Inflammatory macrophage treated with lipopolysaccharide for 1 hour (primary cell): ENCODE results near the gene RAPSN.

Experiments used
- DNase-seq, 2 donors: peaks; one replicate each; pipeline ENCODE4 v3.0.0-alpha.2; 2020 to 2022

Gene RAPSN

DNA sequence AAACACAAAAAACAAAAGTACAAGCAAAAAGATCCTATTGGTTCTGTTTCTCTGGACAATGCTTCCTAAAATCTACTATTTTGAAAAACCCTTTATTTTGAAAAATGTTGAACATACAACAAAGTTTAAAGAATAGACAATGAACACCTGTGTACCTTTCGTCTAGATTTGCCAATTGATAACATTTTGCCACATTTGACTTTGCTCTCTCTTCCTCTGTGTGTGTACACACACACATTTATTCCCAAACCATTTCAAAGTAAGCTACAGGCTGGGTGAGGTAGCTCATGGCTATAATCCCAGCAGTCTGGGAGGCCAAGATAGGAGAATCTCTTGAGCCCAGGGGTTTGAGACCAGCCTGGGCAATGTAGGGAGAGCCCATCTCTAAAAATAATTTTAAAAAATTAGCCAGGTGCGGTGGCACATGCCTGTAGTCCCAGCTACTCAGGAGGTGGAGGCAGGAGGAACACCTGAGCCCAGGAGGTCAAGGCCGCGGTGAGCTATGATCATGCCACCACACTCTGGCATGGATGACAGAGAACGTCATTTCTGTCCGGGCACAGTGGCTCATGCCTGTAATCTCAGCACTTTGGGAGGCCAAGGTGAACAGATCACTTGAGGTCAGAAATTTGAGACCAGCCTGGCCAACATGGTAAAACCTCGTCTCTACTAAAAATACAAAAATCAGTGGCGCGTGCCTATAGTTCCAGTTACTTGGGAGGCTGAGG is 17.4 kb downstream of the RAPSN start:
- DNase-seq: no peak

DNA sequence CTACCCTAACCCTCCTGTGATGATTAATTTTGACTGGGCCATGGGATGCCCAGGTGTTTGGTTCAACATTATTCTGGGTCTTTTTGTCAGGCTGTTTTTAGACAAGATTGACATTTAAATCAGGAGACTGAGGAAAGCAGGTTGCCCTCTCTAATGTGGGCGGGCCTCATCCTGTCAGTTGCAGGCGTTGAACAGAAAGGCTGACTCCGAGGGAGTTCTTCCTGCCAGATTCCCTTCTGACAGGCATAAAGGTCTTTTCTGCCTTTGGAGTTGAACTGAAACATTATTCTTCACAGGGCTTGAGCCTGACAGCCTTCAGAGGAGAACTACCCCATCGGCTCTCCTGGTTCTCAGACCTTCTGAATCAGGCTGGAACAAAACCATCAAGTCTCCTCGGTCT is 18.4 kb downstream of the RAPSN start:
- DNase-seq: no peak

DNA sequence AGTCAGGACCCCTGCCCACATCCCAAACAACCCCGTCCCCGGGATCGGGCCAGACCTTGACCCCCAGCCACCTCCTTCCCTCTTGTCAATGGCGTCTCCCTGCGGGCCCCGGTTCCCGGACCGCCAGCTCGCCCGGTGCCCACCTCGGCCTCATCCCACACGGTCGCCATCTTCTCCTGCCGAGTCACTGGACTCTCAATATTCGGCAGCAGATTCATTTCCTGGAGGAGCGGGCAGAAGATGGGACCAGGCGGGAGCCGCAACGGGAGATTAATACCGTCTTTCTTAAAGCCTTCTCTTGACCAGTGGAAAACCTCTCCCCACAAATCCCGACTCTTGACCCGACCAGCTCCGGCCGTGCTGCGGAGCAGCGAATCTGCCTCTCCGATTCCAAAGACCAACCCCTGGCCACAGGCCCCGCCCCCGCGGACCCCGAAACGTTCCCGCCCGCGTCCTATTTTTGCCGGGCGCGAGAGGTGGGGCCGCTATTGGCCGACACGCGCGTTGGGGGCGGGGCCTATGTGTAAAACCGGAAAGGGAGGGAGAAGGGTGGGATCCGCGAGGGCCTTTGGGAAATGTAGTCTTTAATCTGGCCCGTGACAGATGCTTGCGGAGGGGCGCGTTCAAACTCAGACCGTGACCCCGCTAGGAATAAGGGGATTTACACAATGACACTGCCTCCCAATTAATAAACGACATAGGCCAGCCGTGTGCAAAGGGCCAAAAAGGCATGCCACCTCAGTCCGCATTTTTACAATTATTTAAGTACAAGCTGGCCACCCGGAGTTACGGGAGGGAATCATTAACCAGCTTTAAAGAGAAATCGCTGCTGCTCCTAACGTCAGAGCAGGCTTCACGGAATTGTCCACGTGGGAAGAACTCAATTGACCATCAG is 22.6 kb downstream of the RAPSN start, which contains the start of gene PSMC3:
PSMC3 (minus strand) TSS at position 378 of the 895 bp plus-strand sequence; CDS start at position 218, 160 bp downstream.
- peak; percentile 95 to 99 for DNase-seq

DNA sequence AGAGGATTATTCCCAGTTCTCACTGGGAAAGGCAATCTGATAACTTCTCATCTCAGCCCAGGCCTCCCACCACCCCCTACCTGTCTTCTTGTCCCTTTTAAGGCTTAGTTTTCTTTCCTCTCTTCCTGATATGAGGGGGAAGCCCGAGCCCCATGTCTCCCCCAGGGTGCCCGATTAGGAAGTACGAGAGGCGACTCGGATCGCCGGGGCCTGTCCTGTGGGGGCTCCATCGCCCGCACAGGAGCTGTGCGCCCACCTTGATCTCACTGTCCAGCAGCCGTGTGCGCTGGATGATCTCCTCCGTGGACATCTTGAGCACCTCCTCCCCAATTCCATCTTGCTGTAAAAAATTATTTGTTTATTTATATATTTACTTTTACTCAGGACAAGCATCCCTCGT is 23.3 kb downstream of the RAPSN start:
- no peak for DNase-seq

DNA sequence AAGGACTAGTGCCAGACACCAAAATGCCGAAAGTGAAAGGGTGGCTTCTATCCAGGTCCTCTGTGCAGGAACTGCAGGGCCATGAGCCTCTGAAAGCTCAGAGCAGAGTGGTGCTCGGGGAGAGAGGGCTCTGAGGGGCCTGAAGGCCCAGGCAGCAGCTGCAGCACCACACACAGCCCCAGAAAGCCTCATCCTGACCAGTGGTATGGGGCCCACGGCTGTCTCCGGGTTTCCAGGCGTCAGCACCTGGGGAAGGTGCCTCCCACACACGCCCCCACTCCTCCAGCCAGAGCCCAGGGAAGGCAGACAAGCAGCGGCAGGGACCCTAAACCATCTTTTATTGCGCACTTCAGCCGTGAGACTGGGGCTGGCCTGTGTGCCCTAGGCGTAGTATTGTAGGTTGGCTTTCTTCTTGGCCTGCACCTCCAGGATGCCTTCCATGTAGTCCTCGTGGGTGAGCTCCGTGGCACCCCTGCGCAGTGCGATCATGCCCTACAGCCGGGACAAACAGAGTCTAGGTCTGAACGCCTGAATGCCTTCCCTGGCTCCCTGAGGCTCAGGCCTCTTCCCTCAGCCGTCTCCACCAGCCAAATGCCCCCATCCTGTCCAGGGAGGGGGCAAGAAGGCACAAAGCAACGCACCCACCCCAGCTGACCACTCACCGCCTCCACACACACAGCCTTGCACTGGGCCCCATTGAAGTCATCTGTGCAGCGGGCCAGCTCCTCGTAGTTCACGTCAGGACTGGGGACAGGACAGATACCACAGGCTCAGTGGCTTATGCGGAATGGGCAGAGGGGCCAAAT is 30.3 kb downstream of the RAPSN start:
- no peak for DNase-seq

DNA sequence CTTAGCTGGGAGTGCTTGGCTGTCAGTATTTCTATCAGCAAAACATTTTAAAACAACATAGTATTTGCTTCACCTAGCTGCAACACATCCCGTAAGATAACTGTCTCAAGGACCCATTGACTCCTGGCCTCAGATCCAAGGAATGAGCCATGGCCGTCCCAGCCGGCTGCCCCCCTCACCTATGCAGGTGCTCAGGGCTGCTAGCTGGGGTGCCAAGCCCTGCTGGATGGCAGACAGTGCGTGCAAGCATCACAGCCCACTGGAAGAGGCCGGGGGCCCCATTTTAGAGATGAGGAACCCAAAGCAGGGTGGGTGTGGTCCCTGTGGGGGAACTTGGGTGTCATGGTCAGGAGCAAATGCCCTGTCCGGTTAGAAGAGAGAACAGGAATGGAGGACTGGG is 31.2 kb downstream of the RAPSN start:
- DNase-seq: no peak

DNA sequence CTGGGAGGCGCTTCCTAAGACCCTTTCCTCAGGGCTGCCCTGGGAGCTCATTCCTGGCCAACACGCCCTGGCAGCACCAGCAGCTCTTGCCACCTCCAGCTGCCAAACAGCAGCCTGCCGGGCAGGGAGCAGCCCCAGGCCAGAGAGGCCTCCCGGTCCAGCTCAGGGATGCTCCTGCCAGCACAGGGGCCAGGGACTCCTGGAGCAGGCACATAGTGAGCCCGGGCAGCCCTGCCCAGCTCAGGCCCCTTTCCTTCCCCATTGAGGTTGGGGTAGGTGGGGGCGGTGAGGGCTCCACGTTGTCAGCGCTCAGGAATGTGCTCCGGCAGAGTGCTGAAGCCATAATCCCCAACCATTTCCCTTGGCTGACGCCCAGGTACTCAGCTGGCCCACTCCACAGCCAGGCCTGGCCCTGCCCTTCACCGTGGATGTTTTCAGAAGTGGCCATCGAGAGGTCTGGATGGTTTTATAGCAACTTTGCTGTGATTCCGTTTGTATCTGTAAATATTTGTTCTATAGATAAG is 32.9 kb downstream of the RAPSN start:
- DNase-seq: no peak

DNA sequence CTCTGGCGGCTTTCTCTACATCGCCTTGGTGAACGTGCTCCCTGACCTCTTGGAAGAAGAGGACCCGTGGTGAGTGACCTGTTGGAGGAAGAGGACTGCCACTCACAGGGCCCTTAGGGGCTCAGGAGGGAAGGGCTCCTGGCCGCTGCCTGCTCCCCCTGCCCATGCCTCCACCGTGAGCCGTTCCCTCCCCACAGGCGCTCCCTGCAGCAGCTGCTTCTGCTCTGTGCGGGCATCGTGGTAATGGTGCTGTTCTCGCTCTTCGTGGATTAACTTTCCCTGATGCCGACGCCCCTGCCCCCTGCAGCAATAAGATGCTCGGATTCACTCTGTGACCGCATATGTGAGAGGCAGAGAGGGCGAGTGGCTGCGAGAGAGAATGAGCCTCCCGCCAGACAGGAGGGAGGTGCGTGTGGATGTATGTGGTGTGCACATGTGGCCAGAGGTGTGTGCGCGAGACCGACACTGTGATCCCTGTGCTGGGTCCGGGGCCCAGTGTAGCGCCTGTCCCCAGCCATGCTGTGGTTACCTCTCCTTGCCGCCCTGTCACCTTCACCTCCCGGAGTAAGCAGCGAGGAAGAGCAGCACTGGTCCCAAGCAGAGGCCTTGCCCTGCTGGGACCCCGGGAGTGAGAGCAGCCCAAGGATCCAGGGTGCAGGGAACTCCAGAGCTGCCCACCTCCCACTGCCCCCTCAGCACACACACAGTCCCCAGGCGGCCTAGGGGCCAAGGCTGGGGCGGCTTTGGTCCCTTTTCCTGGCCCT is 33.7 kb downstream of the RAPSN start:
- DNase-seq: no peak

DNA sequence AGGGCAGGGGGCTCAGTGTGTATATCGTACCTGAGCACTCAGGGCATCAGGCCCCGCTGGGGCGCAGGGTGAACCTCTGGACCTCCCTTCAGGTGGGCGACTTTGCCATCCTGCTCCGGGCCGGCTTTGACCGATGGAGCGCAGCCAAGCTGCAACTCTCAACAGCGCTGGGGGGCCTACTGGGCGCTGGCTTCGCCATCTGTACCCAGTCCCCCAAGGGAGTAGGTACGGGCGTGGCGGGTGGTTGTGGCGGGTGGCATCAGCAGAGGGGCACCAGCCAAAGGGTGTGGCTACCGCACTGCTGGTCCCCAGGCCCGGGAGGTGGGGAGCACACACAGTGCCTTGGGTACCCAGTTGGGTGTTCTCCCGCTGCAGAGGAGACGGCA is 34.3 kb downstream of the RAPSN start:
- no peak for DNase-seq

DNA sequence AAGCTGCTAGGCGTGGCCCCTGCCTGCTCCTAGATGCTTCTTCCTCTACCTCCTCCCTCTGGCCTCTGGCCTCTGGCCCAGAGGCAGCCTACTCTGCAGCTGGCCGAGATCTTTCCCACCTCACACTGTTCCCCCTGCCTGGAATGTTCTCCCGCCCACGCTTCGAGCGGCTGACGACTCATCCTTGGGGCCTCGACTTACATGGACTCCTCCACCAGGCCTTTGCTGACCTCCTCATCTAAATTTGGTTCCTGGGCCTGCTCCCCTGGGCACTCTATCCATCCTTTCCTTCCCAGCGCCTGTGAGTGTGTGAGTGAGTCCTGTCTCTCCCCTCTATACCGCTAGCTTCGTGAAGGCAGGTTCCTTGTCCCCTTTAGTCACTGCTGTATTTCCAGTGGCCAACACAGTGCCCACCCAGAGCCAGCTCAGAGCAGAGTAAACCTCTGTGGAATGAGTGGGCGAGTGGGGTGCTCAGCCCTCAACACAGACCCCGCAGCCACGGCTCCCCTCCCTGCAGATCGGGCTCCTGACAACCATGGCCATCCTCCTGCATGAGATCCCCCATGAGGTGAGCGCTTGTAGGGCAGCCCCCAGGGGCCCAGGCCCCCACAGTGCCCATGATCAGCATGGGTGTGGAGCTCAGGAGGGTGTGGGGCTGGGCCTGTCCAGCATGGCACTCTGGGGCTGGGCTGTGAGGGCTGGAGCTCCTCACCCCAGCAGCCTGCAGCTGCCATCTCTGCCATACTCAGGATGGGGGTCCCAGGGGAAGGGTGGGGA is 34.8 kb downstream of the RAPSN start:
- DNase-seq: no peak

DNA sequence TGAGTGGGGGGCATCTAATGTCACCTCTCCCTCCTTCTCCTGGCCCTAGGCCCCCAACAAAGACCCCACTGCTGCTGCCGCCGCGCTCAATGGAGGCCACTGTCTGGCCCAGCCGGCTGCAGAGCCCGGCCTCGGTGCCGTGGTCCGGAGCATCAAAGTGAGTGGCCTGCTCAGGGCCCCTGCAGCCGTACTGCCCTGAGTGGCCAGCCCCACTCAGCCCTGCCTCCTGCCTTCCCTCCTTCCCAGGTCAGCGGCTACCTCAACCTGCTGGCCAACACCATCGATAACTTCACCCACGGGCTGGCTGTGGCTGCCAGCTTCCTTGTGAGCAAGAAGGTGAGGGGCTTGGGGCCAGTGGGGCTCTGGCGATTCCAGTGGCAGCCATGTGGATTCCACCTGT is 35.6 kb downstream of the RAPSN start:
- DNase-seq: no peak

DNA sequence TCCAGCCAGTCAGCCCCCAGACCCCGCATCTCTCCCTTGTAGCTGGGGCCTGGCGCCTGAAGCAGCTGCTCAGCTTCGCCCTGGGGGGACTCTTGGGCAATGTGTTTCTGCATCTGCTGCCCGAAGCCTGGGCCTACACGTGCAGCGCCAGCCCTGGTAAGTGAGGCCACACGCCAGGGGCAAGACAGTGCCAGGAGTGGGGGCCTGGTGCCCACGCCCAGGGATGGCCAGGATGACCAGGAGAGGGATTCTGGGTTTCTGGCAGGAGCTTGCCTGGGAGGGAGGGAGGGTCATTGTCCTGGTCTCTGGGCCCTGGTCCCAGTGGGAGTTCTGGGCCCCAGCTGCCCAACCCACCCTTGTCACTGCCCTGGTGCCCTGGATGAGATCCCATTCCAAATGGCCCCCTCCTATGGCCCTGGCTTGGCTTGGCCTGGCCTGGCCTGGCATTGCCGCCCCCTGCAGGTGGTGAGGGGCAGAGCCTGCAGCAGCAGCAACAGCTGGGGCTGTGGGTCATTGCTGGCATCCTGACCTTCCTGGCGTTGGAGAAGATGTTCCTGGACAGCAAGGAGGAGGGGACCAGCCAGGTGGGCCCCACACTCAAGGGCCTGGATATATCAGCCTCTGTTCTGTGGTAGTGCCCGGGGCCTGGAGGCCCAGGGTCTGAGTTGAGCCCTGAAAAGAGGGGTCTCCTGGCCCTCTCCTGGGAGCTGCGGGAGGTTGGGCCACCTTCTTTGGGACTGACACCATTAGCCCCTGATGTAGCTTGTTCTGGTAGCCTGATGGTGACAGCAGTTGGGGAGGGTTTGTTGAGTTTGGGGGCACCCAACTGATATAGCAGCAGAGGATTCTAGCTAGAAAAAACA is 36.8 kb downstream of the RAPSN start:
- peak; percentile 32 to 74 for DNase-seq

DNA sequence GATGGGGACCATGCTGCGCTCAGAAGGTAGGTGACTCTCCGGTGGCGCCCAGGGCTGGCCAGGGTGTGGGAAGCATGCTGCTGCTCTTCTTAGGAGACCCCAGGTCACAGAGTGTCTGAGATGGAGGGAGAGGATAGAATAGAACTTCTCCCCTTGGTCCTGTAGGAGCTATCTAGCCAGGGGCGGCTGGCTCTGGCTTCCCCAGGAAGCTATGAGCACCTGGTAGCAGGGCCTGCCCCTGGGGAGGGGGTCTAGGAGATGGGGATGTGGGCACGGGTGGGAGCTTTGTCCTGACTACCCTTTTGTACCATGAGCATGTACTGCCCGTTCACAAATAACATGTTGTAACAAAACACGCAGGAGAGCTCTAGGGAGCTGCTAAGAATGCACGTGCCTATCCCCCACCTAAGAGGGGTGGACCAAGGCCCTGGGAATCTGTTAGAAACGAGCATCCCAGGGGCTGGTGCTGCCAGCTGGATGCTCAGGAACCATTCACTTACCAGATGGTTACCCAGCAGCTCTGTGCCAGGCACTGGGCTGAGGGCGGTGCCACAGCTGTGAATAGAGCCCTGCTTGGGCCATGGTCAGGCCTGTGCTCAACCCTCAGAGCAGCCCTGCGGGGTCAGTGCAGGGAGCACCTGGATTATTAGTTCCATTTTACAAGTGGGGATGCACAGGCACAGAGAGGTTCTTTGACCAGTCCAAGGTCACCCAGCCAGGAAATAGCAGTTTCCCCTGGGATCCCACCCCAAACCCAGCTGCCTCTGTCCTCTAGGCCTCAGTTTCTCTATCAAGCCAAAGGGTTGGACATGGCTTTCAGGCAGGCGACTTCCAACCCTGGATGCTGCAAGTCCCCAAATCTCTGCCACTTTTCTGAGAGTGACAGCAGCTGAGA is 38.3 kb downstream of the RAPSN start:
- no peak for DNase-seq

DNA sequence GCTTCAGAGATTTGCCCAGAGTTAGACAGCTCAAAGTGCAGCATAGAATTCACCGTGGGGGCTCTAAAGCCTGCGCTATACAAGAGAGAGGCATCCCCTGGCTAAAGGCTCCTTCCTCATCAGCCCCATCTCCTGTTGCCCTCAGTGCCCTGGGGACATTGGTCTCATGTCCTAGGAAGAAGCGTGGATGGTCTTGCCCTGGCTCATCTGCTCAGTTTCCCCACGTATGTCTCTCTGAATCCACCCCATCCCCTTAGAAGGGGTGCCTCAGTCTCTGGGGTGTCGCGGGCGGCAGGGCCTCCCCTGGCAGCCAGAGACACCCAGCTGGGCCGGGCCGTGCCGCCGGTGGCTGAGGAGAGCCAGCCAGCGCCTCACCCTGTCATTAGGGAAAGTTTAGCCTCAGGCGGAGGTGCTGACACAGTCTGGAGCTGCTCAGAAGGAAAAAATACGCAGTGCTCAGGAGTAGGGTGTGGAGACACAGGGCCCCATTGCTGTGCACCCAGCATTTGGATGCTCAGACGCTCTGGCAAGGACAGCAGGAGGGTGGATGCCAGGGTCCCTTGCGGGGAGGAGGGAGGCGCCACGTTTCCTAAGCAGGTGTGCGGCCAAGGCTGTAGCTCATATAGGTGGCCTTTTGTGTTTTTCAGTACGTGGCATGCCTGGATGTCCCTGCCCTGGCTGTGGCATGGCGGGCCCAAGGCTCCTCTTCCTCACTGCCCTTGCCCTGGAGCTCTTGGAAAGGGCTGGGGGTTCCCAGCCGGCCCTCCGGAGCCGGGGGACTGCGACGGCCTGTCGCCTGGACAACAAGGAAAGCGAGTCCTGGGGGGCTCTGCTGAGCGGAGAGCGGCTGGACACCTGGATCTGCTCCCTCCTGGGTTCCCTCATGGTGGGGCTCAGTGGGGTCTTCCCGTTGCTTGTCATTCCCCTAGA is 39.2 kb downstream of the RAPSN start:
- no peak for DNase-seq

DNA sequence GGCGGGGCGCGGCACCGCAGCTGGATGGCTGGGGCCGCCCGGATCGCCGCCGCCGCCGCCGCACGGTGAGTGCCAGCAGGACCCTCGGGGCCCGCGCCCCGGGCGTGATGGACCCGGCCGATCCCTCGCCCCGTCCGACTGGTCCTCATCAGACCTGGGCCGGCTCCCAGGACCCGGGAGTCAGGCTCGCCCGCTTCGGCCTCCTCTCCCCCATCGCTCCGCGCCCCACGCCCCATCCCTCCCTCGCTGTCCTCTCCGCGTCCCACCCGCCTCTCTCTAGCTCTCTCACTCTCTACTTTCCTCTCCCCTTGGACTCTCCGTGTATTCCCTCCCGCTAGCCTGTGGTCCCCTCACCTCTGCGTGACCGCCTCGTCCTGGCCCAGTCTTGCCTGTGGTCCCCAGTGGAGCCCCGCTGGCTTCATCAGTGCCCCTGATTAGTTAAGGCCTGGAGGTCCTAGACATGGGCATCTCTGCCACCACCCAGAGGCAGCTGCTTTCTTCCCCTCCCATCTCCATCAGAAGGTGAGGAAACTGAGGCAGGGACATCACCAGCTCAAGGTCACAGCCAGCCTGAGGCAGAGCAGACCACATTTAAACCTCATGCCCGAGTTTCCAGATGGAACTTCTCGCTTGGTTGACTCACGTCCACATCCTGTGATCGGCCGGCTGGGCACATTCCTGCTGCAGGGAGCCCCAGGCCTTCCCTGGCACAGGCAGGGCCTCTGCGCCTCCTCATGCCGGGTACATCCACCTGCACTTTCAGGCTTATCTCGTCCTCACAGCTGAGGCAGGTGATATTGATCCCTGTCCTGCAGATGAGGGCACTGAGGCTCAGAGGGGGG is 40.1 kb downstream of the RAPSN start:
- DNase-seq: peak in 1 of 2 donors; percentile 14

DNA sequence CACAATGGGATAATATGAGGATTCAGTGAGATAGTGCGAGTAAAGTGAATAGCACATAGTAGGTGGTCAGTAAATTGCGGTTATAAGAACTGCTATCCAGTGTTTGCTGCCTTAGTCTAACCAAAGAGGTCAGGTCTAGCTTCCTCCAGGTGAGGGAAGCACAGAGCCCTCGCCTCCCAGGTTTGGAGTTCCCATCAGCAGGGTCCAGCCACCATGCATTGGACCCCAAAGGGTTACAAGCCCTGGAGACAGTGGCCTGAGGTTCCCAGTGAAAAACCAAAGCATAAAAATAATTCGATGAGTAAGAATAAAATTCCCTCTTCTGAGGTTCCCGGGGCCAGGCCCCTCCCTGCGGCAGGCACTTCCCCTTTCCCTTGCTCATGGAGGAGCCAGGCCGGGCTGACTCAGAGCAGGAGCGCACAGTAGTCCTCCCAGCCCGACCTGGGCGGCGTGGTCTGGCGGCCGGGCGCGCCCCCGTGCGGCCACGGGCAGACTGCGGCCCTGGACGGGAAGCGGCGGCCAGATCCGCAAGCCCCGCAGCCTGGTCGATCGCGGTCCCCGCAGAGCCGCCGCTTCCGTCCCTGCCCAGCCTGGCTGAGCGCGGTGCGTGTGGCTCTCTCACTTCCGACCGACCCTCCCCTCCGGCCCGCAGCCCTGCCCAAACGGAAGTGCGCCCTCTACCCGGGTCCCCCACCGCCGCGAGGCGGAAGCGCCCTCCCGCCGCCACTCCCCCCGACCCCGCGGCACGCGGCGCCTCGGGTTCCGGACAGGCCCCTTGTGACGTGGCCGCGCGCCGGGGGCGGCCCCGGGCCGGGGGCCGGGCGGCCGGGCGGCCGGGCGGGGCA is 41.0 kb downstream of the RAPSN start, which contains the start of gene SLC39A13:
SLC39A13 (plus strand) TSS at position 845 of the 845 bp plus-strand sequence. CDS start 1,505 bp downstream, outside the sequence.
- peak; percentile 97 to 99 for DNase-seq
